HG03280 (cell line): Measurements from ENCODE around the gene RANBP17.

Experiments
- ATAC-seq: cut with Tn5 transposase; IDR thresholded peaks from one replicate; pipeline ENCODE4 v1.9.1; 2021; ENCODE audit warnings: mild to moderate bottlenecking, moderate library complexity; ENCODE audit not compliant: unreplicated experiment

RANBP17 gene

DNA sequence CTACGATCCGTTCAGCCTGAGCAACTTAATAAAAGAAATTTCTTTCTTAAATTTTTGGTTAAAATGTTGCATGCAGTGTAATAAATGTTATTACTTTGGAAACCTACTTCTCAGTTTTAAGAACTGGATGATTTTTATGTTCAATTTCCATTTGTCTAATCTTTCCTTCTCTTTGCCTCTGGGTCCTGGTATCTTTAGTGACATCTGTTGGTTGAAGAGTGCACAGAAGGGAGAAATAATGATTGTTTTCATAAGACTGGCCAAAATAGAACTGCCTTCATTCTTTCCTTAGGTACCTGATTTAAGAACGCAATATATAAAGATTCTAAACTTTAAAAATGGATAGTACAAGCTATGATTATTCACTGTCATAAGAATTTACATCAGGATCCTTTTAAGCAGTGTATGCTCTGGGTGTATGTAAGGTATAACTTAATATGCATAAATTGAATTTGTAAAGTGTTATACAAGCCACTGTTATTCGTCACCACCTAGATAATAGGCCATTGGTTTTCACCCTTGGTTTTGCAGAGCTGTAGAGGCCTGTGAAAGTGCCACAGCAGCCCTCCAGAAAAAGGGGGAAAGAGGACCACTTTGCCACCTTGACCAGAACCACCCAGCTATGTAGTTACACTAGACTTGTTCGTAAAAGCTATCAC, 364.4 kb downstream of the RANBP17 start:
- no peak for ATAC-seq

- no peak for ATAC-seq
These were observed 365.0 kb downstream of the RANBP17 start for GRCh38 chr5:171226864-171227263.

GRCh38 chr5:171236651-171237050, 374.8 kb downstream of the RANBP17 start:
- no peak for ATAC-seq

- ATAC-seq: no peak
These were observed 380.7 kb downstream of the RANBP17 start for GRCh38 chr5:171242521-171242920.

GRCh38 chr5:171246231-171246630, 384.4 kb downstream of the RANBP17 start:
- no peak for ATAC-seq

- ATAC-seq: no peak
These were observed 387.6 kb downstream of the RANBP17 start for GRCh38 chr5:171249460-171249859.

DNA sequence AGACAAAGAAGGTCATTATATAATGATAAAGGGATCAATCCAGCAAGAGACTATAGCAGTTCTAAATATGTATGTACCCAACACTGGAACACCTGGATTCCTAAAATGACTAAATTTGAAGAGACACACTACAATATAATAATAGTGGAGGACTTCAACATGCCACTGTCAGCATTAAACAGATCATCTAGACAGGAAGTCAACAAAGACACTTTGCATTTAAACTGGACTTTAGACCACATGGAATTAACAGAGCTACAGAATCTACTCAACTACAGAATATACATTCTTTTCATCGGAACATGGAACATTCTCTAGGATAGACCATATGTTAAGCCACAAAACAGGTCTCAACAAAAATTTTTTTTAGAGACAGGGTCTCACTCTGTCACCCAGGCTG, 388.9 kb downstream of the RANBP17 start:
- ATAC-seq: no peak

- no peak for ATAC-seq
These were observed 389.7 kb downstream of the RANBP17 start for GRCh38 chr5:171251519-171251918.

- no peak for ATAC-seq
These were observed 390.9 kb downstream of the RANBP17 start for GRCh38 chr5:171252674-171253073.

GRCh38 chr5:171258737-171259415, 397.1 kb downstream of the RANBP17 start:
- no peak for ATAC-seq

- ATAC-seq: no peak
These were observed 399.5 kb downstream of the RANBP17 start for GRCh38 chr5:171261361-171261760.

GRCh38 chr5:171261904-171262303, 400.1 kb downstream of the RANBP17 start:
- no peak for ATAC-seq

DNA sequence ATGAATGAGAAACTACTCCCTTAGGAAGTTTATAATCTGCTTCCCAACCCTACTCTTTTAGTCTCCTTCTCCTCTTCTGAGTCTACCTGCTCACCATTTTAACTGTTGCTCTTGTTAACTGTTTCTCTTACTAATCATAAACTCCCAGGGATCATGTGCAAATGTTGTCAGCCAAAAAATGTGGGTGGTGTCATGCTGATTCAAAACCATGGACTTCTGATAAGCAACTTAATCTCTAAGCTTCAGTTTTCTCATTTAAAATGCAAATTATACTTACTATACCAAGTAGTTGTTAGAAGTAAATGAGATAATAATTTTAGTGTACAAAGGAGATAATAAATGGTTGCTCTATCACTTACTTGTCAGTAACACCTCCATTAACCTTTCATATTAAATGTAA, 401.4 kb downstream of the RANBP17 start:
- no peak for ATAC-seq

GRCh38 chr5:171264843-171265242, 403.0 kb downstream of the RANBP17 start:
- no peak for ATAC-seq

DNA sequence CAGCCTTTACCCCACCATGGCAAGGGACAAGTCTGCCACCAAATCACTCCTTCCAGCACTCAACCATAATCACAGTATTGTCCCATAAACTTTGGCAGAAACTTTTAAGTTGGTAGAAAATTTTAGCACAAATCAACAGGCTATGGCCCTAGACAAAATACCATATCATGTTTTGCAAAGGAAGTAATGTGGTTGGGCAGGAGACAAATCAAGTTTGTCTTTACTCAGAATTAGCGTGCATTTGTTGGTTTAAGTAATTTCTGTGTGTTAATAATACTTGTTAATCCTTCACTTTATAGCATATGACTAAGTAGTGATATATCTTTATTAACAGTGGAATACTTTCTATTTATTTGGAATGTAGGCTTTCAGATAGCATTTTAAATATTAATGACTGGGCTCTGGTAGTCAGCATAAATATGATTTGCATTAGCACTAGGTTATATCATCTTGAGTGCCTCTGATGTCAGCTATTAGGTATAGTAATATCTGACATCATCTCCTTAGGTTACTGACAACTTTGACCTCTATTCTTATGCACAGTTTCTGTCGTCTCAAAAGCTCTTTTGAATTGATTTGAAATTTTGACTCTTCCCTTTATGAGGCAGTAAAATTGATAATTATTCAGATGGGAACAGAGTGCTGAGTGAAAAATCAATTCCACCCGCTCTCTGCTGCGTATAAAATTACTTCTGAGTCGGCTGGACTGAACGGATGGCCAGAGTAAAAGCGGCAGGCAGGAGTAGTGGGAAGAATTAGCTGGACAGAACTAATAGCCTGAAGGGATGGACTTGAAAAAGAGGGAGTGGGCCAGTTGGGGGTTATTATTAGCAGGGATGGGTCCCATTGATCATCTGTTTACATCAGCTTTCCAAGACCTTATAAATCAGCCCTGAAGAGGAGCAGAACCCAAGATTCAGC, 407.1 kb downstream of the RANBP17 start:
- no peak for ATAC-seq

DNA sequence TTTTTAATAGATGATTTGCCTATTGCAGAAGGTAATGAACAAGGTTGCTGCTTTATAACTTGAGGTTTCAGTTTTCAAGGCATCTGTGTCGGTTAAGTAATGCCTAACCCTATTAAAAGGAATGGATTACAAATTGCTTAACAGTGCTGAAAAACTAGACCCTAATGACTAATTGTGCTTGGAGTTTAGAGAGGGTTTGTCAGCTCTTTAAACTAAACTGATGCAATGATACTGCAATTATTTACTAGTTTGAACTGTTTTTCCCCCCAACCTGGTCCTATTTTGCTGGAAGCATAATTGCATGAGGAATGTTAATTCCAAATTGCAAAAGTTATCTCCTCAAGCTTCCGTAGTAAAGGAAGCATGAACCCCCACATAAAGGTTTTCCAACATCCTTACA, 407.9 kb downstream of the RANBP17 start:
- no peak for ATAC-seq

- ATAC-seq: no peak
These were observed 408.3 kb downstream of the RANBP17 start for GRCh38 chr5:171270136-171270535.

- no peak for ATAC-seq
These were observed 410.0 kb downstream of the RANBP17 start for GRCh38 chr5:171271798-171272197.

- ATAC-seq: no peak
These were observed 411.5 kb downstream of the RANBP17 start for GRCh38 chr5:171272996-171273970.

- no peak for ATAC-seq
These were observed 414.2 kb downstream of the RANBP17 start for GRCh38 chr5:171275841-171276544.
